NCI-H2081 treated with DMSO at 0.1 percent for 48 hours (cell line): ENCODE data around the gene KIF26A.

Experiments
- DNase-seq: peaks from one replicate; lab custom pipeline; 2025; lab: John Stamatoyannopoulos, UW

KIF26A gene

DNA sequence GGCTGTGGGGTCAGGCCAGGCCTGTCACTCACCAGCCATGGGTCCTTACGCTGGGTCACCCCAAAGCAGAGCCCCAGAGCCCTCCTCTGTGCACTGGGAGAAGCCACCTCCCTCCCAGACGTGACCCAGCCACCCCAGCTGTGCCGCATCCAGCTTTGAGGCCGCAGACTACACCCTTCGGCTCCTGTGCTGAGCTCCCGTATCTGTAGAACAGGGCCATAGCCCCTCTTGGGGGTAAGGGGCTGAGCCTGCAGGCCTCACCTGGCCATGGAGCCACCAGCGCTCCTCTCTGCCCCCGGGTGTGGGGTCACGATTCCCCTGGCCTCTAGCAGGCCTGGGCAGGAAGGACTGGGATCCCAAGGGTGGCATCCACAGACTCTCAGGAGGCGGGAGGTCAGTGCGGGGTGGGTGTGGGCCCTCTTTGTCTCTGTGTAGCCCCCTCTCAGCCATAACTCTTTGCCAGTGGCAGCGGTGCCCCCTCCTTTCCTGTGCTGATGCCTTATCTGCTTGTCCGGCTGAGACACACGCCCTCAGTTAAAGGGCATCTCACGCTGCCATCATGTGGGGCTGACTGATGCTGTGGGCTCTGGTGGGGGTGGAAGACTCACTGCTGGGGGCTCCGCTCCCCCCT, 36.6 kb upstream of the KIF26A start:
- DNase-seq = no peak

DNA sequence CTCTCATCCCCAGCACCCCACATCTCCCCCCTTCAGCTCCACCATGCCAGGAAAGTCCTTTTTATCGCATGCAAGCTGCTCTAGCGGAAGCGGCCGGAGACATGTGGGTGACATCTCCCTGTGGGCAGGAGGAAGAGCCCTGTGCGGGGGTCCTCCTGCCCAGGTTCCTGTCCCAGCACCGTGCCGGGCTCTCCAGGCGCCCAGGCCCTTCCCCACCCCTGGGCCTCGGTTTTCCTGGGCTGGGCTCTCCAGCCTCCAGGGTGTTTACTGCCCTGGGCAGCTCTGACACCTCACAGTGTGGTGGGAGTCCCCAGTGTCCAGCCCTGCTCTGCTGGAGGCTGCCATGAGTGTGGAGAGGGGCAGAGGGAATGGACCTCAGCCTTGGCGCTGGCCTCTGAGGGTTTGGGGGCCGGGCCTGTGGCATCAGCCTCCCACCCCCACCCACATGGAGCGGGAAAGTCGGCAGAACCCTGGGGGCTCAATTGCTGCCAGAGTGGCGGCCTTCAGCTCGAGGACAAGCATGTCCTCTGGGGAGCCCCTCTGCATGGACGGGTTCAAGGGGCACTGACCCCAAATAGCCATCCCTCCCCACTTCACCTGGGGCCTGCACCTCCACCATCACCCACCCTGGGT, 36.0 kb upstream of the KIF26A start:
- DNase-seq = no peak

DNA sequence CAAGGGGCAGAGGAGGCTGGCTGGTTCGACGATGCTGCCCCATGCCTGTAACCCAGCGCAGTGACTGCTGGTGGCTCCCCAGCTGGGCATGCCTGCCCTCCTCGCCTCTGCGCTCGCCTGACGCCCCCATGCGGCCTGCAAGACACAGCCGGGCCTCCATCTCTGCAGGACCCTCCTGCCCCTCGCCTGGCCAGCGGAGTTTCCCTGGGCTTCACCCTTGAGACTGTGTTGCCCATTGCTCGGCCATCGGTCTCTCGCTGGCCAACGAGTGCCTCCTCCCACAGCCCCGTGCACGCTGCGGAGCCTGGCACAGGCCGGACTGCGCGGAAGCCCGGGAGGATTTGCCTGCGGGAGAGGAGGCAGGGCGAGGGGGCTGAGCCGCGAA, 35.3 kb upstream of the KIF26A start:
- no peak for DNase-seq

DNA sequence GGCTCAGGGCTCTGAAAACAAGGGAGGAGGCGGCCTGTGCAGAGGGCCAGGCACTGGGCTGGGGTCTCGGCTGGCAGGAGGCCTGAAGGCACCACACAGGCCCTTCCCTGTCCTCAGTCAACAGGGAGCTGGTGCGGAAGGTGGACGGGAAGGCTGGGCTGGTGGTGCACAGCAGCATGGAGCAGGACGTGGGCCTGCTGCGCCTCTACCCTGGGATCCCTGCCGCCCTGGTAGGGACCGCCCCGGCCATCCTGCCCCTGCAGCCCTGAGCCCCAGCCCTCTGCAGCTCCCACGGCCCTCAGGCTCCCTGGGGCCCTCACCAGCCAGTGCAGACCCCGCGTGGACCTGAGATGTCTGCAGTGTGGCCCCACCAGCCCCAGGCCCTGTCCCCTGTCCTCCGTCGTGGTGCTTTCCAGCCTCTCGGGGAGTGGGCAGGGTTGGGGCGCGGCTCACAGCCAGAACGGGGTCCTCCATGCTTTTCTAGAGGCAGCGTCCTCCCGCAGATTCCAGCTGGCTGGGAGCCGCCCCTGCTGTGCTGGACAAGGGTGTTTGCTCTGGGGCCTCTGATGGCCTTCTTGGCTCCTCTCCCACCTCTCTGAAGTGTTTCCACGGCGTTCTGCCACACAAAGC, 34.8 kb upstream of the KIF26A start:
- no peak for DNase-seq

DNA sequence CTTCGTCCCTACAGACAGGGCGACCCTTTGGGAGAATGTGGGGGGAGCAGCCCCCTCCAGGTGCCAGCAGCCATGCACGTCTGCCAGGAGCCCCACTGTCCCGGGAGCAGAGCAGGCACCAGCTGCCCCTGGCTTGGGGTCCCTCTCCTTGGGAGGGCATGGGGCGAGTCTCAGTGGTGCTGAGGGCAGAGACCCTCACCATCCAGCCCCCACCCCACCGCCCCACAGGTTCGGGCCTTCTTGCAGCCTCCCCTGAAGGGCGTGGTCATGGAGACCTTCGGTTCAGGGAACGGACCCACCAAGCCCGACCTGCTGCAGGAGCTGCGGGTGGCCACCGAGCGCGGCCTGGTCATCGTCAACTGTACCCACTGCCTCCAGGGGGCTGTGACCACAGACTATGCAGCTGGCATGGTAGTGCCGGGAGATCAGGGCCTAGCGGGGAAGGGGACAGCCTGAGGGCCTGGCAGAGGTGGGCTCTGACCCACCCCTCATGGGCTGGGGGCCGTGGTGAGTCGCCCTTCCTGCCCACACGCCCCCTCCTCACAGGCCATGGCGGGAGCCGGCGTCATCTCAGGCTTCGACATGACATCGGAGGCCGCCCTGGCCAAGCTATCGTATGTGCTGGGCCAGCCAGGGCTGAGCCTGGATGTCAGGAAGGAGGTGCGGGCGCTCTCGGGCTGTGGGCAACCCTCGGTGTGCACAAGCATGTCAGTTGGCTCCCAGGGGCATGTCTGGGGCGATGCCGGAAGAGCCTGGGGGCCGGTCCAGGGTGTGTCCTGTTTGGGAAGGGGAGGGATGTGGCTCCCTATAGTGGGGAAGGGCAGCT, 34.1 kb upstream of the KIF26A start:
- DNase-seq = no peak

DNA sequence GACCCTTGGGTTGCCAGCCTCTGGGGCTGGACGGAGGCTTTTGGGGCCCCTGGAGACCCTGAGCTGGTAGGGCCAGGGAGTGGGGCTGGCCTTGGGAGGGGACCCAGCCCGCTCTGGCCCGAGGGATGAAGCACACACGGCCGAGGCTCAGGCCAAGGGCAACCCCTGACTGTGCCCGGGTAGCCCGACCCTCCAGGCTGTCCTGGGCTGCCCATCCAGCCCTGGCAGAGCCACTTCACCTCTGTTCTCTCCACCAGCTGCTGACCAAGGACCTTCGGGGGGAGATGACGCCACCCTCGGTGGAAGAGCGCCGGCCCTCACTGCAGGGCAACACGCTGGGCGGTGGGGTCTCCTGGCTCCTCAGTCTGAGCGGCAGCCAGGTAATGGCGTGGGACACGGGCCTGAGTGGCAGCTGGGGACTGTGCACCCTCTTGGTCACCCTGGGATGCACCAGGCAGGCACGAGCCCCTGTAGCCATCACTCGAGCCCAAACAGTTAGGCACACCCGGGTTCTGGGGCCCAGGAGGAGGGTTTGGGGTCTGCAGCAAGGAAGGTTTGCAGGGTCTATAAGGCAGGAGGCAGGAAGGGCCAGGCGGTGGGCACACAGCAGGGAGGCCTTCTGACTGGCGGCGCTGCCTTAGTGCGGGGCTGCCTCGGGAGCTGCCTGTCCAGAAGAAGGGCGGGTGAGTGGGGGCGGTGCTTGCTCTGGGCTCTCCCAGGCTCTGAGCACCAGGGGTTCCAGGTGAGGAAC, 33.1 kb upstream of the KIF26A start:
- DNase-seq = no peak

DNA sequence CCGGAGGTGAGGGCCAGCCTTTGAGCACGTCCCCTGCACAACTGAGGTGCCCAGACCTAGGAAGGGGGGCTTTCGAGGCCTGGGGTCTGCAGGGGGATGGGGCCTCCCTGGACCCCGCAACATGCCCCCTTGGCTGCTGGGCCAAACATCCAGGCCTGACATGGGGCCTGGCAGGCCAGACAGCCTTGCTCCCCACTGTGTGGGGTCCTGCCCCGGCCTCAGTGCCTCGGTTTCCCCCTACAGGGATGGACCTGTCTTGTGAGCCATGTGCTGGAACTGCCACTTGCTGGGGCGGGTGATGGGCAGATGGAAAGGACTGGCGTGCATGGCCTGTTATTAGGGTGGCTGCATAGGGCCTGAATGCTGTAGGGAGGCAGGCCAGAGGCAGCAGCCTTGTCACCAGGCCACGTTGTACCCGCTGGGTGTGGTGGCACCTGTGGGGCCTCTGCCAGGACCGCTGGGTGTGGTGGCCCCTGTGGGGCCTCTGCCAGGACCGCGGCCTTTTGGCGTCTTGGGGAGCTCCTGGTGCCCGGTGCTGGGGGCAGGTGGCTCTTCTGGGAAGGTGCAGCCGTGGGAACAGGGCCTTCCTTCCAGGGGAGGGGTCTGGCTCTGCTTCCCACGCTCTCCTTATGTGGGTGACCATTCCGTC, 32.4 kb upstream of the KIF26A start:
- DNase-seq = no peak

DNA sequence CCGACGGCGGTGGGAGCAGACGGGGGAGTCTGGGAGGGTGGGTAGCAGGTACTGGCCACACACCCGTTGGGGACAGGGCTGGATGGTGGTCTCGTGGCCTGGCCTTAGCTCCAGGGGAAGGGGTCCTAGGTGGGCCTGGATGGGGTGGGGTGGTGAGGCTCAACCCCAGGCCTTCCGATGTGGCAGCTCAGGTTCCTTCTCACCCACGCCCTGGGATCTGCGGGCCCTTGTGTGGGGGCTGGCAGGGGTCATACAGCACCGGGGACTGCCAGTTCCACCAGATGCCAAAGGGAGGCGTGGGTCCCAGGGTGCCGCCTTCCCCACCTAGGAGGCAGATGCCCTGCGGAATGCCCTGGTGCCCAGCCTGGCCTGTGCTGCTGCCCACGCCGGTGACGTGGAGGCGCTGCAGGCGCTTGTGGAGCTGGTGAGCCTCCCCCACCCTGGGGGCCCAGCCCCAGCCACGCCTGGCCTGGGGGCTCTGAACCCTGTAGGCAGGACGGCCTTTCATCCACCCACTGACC, 31.9 kb upstream of the KIF26A start:
- no peak for DNase-seq

DNA sequence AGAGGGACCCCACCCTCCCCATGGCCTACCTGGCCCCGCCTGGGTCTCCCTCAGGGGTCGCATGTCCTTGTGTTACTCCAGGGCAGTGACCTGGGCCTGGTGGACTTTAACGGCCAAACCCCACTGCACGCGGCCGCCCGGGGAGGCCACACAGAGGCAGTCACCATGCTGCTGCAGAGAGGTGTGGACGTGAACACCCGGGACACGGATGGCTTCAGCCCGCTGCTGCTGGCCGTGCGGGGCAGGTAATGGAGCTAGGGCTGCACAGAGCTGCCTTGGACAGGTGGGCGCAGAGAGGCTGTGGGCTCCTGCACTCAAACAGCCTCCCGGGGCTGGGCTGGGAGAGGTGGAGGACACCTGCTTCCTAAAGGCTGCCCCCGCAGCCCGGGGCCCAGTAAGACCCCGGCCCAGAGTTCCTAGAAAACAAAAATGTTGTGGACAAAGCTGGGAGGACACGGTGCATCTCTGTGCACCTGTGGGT, 31.2 kb upstream of the KIF26A start:
- no peak for DNase-seq

DNA sequence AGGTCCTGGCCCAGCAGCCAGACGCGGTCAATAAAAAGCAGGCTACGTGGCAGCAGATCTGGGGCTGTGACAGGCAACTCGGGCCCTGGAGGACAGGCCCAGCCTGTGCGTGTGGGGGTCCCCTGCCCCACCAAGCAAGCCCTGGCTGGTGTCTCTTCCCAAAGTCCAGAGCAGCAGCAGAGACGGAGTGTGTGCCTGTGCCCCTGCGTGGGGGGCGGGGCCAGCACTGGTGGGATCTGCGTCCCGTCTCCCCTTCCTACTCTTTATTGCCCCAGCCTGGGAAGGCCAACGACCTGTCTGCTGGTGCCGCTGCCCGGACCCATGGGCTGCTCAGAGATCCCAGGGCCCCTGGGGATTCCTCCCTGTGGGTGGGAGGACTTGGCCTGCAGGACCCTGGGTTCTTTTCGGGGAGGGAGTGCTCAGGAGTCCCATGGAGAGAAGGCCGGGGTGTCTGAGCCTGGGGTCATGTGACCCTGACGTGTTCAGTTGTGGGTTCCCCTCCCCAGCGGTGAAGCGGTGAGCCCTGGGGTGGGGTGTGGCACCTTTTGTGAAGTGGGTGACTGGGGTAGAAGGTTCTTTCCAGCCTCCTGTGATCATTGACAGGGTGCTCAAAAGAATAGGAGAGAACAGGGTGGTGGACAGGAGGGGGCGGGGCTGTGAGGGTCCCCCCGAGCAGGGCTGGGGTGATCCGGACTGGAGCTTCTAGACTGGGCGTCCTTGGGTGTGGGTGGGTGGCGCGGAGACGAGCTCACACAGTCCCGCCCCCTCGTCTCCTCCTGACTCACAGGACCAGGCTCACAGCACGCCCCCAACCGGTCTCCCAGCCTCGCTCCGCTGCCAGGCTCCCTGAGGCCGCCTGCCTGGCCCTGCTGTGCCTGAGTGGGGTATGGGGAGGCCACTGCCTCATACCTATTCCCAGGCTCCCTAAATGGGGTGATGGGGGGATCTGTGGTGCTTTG, 30.5 kb upstream of the KIF26A start:
- DNase-seq = no peak

DNA sequence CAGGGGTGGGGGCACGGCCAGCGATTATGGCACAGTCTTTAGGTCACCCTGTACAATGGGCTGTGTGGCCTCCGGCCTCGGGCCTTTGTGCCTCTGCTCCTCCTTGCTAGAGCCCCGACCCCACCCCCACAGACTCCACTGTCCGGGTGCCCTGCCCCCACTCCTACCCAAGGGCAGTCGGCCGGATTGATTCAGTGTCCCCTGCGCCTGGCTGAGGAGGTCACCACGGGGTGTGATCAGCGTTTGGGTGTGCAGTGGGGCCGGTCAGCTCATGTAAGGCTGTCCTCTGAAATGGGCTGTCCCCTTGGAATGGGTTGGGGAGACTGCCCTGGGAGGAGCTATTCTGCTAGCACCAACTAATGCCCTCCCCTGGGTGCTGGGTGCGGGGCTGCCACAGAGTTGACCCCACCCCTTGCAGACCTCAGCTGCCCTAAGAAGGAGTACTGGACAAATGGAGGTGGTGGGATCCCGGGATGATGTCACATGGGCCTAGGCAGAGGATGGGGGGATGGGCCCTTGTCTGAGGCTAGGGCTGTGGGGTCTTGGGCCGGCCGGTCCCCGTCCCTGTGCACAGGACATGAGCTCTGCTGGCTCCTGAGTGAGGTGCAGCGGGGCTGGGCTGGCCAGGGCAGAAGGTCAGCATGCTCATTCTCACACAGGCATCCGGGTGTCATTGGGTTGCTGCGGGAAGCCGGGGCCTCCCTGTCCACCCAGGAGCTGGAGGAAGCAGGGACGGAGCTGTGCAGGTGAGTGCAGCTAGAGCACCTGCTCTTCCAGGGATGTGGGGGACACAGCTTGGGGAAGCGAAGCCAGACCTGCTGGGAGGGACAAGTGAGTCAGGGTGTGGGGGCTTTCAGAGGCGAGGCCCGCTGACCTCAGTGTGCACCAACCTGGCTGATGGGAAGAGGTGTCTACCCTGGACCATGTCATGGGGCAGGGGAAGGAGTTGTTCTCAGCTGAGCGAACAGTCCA, 29.5 kb upstream of the KIF26A start:
- no peak for DNase-seq

DNA sequence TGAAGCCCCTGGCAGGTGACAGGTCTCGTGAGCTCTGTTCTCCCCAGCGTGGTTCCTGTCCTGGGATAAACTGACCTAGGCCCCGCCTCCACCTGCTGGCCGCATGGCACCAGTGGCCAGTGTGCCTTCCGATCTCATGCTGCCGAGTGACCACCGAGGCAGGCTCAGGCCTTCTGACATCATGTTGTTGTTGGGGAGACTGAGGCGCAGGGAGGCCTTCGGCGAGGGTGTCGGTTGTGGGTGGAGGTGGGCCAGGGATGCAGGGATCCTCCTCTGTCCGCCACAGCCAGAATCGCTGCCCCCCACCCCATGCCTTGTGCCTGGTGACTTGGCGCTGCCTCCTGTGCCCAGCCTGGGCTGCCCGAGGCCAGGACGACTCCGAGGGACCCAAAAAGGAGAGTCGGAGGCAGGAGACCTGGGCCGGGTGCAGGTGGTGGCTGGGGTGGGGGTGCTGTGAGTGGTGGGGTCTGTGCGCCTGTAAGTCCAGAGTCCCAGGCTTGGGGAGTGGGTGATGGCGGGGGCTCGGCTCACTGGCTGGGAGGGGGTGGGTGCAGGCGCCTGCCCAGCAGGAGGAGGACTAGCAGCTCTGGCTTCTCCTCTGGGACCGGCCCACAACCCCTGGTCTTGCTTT, 28.5 kb upstream of the KIF26A start:
- no peak for DNase-seq

DNA sequence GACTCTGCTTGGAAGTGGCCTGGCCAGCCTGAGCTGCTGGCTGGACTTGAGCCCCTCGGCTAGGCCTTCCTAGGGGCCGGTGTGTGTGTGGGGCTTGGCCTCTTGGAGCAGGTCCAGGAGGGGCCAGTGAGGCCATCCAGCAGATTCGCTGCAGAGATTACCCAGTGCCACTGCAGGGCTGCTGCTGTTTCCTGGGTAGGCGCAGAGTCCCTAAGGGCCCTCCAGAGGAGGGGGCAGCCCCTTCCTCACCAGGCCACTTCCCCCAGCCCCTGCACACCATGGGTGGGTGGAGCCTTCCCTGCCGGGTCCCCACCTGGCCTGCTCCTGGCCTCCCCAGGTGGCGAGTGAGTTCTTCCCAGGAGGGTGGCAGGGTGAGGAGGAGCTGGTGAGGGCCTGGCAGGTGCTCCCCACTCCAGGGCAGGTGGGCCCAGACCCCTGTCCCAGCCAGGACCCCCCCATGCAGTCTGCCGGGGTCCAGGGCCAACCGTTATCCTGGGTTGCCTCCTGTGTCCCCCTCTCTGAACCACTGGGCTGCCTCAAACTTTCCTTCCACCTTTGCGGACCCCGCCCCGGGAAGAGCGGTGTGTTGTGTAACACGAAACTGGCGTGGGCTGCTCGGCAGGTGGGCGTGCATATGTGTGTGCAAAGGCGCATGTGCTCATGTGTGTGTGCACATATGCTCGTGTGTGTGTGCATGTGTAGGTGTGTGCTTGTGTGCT, 27.7 kb upstream of the KIF26A start:
- no peak for DNase-seq

DNA sequence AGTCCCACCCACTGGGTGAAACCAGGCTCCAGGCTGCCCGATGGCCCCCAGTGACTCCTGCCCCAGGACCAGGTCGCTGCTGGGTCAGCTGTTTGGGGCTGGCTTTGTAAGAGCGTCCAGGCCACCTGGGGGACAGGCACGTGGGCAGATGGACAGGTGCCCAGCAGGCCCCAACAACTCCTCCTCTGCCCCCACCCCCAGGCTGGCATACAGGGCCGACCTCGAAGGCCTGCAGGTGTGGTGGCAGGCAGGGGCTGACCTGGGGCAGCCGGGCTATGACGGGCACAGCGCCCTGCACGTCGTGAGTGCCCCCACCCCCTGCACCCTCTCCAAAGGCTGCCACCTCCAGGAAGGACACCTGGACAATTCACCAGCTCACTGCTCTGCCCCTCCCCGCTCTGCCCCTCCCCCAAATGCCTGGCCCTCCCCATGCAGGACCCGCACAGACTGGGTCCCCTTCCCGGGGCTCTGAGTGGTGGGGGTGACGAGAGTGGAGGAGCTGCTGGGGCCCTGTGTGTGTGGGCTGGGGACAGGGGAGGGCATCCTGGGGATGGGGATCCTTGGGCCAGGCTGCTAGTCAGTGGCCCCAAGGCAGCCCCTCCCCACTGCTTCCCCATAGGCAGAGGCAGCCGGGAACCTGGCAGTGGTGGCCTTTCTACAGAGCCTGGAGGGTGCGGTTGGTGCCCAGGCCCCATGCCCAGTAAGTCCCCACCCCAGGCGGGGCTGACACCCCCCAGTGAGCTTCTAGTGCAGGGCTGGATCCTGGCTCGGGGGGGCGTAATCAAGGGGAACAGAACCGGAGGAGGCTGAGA, 26.9 kb upstream of the KIF26A start:
- DNase-seq = no peak

DNA sequence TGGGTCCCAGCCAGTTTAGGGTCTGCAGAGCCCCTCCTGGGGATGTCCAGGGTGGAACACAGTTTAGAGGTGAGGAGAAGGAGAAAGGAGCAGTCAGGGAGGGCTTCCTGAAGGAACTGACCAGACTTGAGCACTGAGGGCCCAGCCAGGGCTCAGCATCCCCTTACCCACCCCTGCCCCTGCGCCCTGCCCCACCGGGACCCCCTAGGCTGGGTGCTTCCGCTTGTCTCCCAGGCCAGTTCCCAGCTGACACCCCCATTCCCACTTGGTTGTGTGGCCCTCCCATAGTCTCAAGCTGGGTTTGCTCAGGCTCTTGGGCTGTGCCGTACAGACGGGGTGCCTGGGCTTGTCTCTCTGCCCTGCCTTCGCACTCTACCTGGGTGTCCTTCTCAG, 26.3 kb upstream of the KIF26A start:
- no peak for DNase-seq

DNA sequence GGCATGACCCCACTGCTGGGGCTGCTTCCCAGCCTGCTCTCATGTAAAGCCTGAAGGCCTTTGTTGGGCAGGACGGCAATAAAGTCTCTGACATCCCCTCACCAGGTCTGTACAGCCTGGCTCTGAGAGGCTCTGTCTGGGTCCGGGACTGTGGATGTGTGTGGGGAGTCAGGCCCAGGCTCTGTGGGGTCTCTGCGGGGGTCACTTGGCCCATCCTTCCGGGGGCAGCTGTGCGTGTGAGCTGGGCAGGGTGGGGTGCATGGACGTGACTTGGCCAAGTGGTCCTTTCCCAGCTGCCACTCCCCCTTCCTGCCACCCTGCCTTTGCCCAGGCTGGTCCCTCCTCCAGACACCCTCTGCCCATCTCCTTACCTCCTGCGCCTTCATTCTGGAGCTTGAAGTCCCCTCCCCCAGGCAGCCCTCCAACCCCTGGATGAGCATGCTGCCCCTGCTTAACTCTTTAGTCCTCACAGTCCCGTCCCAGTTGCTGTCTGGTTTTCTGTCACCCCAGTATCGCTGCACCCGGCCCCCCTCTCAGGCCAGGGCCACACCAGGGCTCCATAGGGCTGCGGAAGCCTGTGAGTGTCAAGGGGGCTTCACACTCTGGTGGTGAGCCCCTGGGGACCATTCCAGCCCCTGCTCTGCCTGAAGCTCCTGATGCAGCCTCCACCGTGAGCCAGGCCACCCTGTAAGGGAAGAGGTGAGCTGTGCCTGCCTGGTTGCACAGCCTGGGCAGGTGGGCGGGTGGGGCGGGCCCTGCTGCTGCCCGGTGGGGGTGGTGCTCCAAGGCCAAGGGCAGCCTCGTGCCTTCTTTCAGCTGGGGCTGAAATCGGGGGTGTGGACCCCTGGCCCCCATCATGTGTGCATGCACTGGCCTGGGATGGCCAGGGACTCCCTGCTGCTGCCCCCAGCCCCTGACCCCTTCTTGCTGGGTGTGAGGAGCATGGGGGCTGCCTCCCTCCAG, 25.5 kb upstream of the KIF26A start:
- DNase-seq = no peak
